B cell (primary cell): Measurements from ENCODE around the gene IL1R1. TPM values are rescaled to one million over a fixed set of nuclear protein-coding genes. Genes with fewer than 3 reads are reported as not detected.

Experiments used
- ATAC-seq: fragments of 200-7000 bp; cut with Tn5 transposase; one replicate; pipeline ENCODE4 v1.10.0; 2021; ENCODE audit warnings: low read depth, mild to moderate bottlenecking, moderate number of reproducible peaks, moderate library complexity
- CTCF ChIA-PET: fragments of 350-600 bp; sonication (Branson Sonifier 250); formaldehyde crosslinking; loops from one replicate; lab custom pipeline; 2021; ENCODE audit warnings: antibody characterized with exemption, inconsistent platforms; lab: Charles Lee
- POLR2A ChIA-PET: fragments of 350-600 bp; sonication (Branson Sonifier 250); formaldehyde crosslinking; loops from one replicate; lab custom pipeline; 2021; ENCODE audit warnings: antibody characterized with exemption; lab: Charles Lee
- DNase-seq: peaks from one replicate; pipeline ENCODE4 v3.0.0; 2013
- H2AFZ ChIP-seq: 2 replicates; pipeline ENCODE4 v1.6.1; 2012; ENCODE audit warnings: mild to moderate bottlenecking, low read depth, low read length; ENCODE audit not compliant: insufficient read depth, poor library complexity, severe bottlenecking
- H3K27ac ChIP-seq, 2 donors: 1 replicate in 1 of 2; 2 replicates in 1 of 2; pipeline ENCODE4 v1.5.1; 2012 to 2013; ENCODE audit warnings: low read length in 2 of 2, mild to moderate bottlenecking in 2 of 2, moderate library complexity in 1 of 2
- H3K27me3 ChIP-seq, 4 experiments: fragments of 200-600 bp in 1 of 4; sonication (generic) in 1 of 4; replicated peaks in 1 of 4; 1 replicate in 2 of 4; 2 replicates in 2 of 4; pipeline versions ENCODE4 v1.6.1 to v1.7.0; 2013 to 2016; ENCODE audit warnings: low read length in 3 of 4, mild to moderate bottlenecking in 2 of 4, mixed read lengths in 1 of 4, moderate library complexity in 1 of 4; ENCODE audit not compliant: insufficient read depth in 4 of 4, control insufficient read depth in 3 of 4; ENCODE audit errors: control extremely low read depth in 1 of 4
- H3K36me3 ChIP-seq, 2 experiments: replicated peaks in 1 of 2; 1 replicate in 1 of 2; 2 replicates in 1 of 2; pipeline versions ENCODE4 v1.6.1 to v1.7.1; 2013; ENCODE audit warnings: low read length in 1 of 2; ENCODE audit not compliant: insufficient read depth in 2 of 2, control insufficient read depth in 1 of 2; ENCODE audit errors: control extremely low read depth in 1 of 2, extremely low read depth in 1 of 2
- H3K4me1 ChIP-seq, 2 donors: fragments of 200-600 bp in 1 of 2; sonication (generic) in 1 of 2; 1 replicate in 1 of 2; 2 replicates in 1 of 2; pipeline versions ENCODE4 v1.5.1 to v1.6.1; 2013 to 2017; ENCODE audit warnings: low read length in 2 of 2; ENCODE audit not compliant: control insufficient read depth in 2 of 2, insufficient read depth in 2 of 2
- H3K4me2 ChIP-seq: replicated peaks from 2 replicates; pipeline ENCODE3; 2012; ENCODE audit warnings: mild to moderate bottlenecking, low read depth, low read length; ENCODE audit not compliant: poor library complexity, severe bottlenecking
- H3K4me3 ChIP-seq, 5 experiments: fragments of 200-600 bp in 1 of 5; sonication (generic) in 1 of 5; 1 replicate in 3 of 5; 2 replicates in 2 of 5; pipeline versions ENCODE4 v1.5.1 to v1.7.0; 2011 to 2016; ENCODE audit warnings: low read length in 4 of 5, mild to moderate bottlenecking in 4 of 5, low read depth in 2 of 5, control low read depth in 1 of 5, moderate library complexity in 1 of 5; ENCODE audit not compliant: insufficient read depth in 1 of 5; ENCODE audit errors: control extremely low read depth in 1 of 5, extremely low read depth in 1 of 5
- H3K79me2 ChIP-seq: fragments of 200-600 bp; sonication (generic); one replicate; pipeline ENCODE4 v1.6.0; 2016; ENCODE audit warnings: low read length; ENCODE audit not compliant: control insufficient read depth, insufficient read depth
- H3K9ac ChIP-seq: fragments of 200-600 bp; sonication (generic); 2 replicates; pipeline ENCODE4 v1.6.1; 2017; ENCODE audit warnings: mild to moderate bottlenecking, low read length, moderate library complexity
- H3K9me3 ChIP-seq, 3 donors: one replicate each; pipeline versions ENCODE4 v1.6.1 to v1.7.1; 2013; ENCODE audit warnings: low read length in 2 of 3; ENCODE audit not compliant: control insufficient read depth in 2 of 3, insufficient read depth in 1 of 3; ENCODE audit errors: control extremely low read depth in 1 of 3
- H4K20me1 ChIP-seq: 2 replicates; pipeline ENCODE4 v1.6.0; 2012; ENCODE audit warnings: mild to moderate bottlenecking, low read length; ENCODE audit not compliant: insufficient read depth, control insufficient read depth, poor library complexity, severe bottlenecking
- H3K27ac Mint-ChIP-seq: one replicate; pipeline ENCODE4 v1.8.0; 2021; ENCODE audit warnings: mixed read lengths
- H3K27me3 Mint-ChIP-seq: one replicate; pipeline ENCODE4 v1.8.0; 2021; ENCODE audit warnings: mixed read lengths
- H3K4me1 Mint-ChIP-seq: one replicate; pipeline ENCODE4 v1.8.0; 2021; ENCODE audit warnings: mixed read lengths
- H3K4me3 Mint-ChIP-seq: one replicate; pipeline ENCODE4 v1.8.0; 2021; ENCODE audit warnings: mixed read lengths
- H3K9me3 Mint-ChIP-seq: one replicate; pipeline ENCODE4 v1.8.0; 2022; ENCODE audit warnings: mixed read lengths; ENCODE audit not compliant: insufficient read depth
- EZH2 ChIP-seq: IDR thresholded peaks from 2 replicates; pipeline ENCODE4 v1.6.1; 2012; ENCODE audit warnings: borderline replicate concordance, low read depth, mild to moderate bottlenecking, moderate library complexity, low read length; ENCODE audit not compliant: insufficient read depth, poor library complexity, severe bottlenecking
- WGBS: methylation state at CpG from one replicate; pipeline ENCODE4 v1.1.5; 2013; ENCODE audit warnings: missing lambda C conversion rate; ENCODE audit not compliant: insufficient coverage; 5-methylcytosine and 5-hydroxymethylcytosine counted together
- intact Hi-C: fragments of 100-400 bp; cut with micrococcal nuclease; formaldehyde crosslinking; loops from one replicate; pipeline ENCODE4 v1.10.0; 2022
- polyA plus RNA-seq: library from polyadenylated mRNA; depleted of rRNA; stranded (reverse); fragments of >200 nt; gene quantifications from 2 replicates; pipeline ENCODE4 v1.2.3, GENCODE V29; 2012
- total RNA-seq, 2 donors: library from RNA; stranded (reverse); fragments of 120-200 nt in 1 of 2; gene quantifications; 1 replicate in 1 of 2; 2 replicates in 1 of 2; pipeline versions ENCODE4 v1.2.3 to v1.2.4, GENCODE V29; 2013 to 2022
- TF ChIP-seq, protein P1 (sequence below): fragments of 200-600 bp; IDR thresholded peaks from one replicate; pipeline ENCODE4 v1.8.0; 2022; ENCODE audit warnings: antibody characterized with exemption, mild to moderate bottlenecking

IL1R1 gene
- total and polyA plus RNA-seq, 2 donors (not counting 1 experiment from before 2014, with no cell fraction given), result not detected

DNA sequence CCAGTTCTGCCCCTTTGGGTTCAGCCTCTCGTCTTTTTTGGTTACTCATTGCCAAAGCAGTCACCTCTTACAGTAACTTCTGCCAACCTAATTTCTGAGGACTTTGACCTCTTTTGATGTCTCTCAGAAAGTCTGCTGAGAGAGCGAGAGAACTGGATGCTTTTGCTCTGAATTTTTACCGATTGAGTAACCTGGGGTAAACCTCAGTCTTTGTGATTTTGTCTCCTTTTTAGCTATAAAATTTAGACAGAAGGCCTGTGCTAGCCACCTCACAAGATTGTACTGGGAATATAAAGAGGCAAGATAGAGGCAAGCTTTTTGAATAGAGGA lies 34.8 kb upstream of the IL1R1 start:
- peaks cover under 1% of the 10 kb centered on the region for H3K9me3 Mint-ChIP-seq
- H3K79me2 ChIP-seq, result no peaks in the 10 kb centered on the region
- CTCF ChIA-PET, result no interaction called here
- POLR2A ChIA-PET, result no interaction called here
- no peak overlapping the region for H2AFZ ChIP-seq
- peaks cover 0 to 4% (median 0%) of the 10 kb centered on the region in 3 donors for H3K9me3 ChIP-seq
- no peak overlapping the region for H3K4me2 ChIP-seq
- no peak overlapping the region for H3K9ac ChIP-seq
- H3K27ac ChIP-seq, result no peak overlapping the region
- TF ChIP-seq, protein P1, sequence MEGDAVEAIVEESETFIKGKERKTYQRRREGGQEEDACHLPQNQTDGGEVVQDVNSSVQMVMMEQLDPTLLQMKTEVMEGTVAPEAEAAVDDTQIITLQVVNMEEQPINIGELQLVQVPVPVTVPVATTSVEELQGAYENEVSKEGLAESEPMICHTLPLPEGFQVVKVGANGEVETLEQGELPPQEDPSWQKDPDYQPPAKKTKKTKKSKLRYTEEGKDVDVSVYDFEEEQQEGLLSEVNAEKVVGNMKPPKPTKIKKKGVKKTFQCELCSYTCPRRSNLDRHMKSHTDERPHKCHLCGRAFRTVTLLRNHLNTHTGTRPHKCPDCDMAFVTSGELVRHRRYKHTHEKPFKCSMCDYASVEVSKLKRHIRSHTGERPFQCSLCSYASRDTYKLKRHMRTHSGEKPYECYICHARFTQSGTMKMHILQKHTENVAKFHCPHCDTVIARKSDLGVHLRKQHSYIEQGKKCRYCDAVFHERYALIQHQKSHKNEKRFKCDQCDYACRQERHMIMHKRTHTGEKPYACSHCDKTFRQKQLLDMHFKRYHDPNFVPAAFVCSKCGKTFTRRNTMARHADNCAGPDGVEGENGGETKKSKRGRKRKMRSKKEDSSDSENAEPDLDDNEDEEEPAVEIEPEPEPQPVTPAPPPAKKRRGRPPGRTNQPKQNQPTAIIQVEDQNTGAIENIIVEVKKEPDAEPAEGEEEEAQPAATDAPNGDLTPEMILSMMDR, result no peak
- no peak for TF ChIP-seq EZH2
- peaks cover 10% of the 10 kb centered on the region for H3K4me1 Mint-ChIP-seq
- H3K27ac Mint-ChIP-seq, result no peak overlapping the region
- no peak for DNase-seq
- H3K4me3 ChIP-seq, result no peak overlapping the region
- H4K20me1 ChIP-seq, result no peaks in the 10 kb centered on the region
- no peak for ATAC-seq
- H3K27me3 Mint-ChIP-seq, result peaks cover 43% of the 10 kb centered on the region
- no peaks in the 10 kb centered on the region for H3K27me3 ChIP-seq
- H3K4me3 Mint-ChIP-seq, result no peak overlapping the region
- intact Hi-C loops, result no loop called here
- 83% methylated on average over 3 of the region's 3 CpGs for WGBS
- no peaks in the 10 kb centered on the region for H3K36me3 ChIP-seq
- peaks cover 0 to 7% of the 10 kb centered on the region in 2 donors for H3K4me1 ChIP-seq

GRCh38 chr2:102109016-102109415 lies 33.5 kb upstream of the IL1R1 start:
- Mint-ChIP-seq H3K4me3 (no peak overlapping the region), H3K9me3 (no peaks in the 10 kb centered on the region), H3K4me1 (peaks cover 9% of the 10 kb centered on the region), H3K27ac (no peak overlapping the region), H3K27me3 (peaks cover 35% of the 10 kb centered on the region)
- no peak for DNase-seq
- H3K9ac ChIP-seq, result no peak overlapping the region
- no peaks in the 10 kb centered on the region for H3K79me2 ChIP-seq
- H3K27me3 ChIP-seq, result no peaks in the 10 kb centered on the region
- intact Hi-C loops, result no loop called here
- H3K4me3 ChIP-seq, result no peak overlapping the region
- H3K9me3 ChIP-seq, result no peaks in the 10 kb centered on the region
- no peaks in the 10 kb centered on the region for H3K36me3 ChIP-seq
- no peaks in the 10 kb centered on the region for H4K20me1 ChIP-seq
- no peak overlapping the region for H2AFZ ChIP-seq
- TF ChIP-seq EZH2, result no peak
- TF ChIP-seq, protein P1, result no peak
- POLR2A ChIA-PET, result no interaction called here
- 100% methylated on average over 1 of the region's 5 CpGs for WGBS
- CTCF ChIA-PET, result interaction anchor here (1.2 kb wide), 1 partner anchor 65 kb away, joined by 5 read pairs; no protein-coding TSS in a partner anchor
- no peak overlapping the region for H3K27ac ChIP-seq
- H3K4me1 ChIP-seq, result peaks cover 0 to 7% of the 10 kb centered on the region in 2 donors
- no peak overlapping the region for H3K4me2 ChIP-seq
- ATAC-seq, result no peak
